ENCODE results near the gene PCDHA3.
"Not testable (repeated sequence)": the region's sequence is repeated elsewhere in the genome, so short reads cannot be mapped to it uniquely, and the experiment has no call there.

GRCh38 chr5:140796072-140796717, 4.7 kb upstream of the PCDHA3 start:
- not testable (repeated sequence) for TF ChIP-seq POLR2AphosphoS5 (IDR thresholded peaks at IDR 0.05; ENCODE audit: insufficient read depth in 1 of 2, low read depth in 1 of 2); CTCF (IDR thresholded peaks at IDR 0.05); POLR2A (IDR thresholded peaks at IDR 0.05)

Measured in vagina (tissue), 2 donors.